ENCODE measurements around the gene PPP1R16B. TPM values are rescaled to one million over a fixed set of nuclear protein-coding genes. Genes with fewer than 3 reads are reported as not detected.

PPP1R16B gene
- total and polyA plus RNA-seq, 11 donors: 1.9 to 12.2 (median 6.9) TPM

GRCh38 chr20:38878866-38879265 is 73.4 kb downstream of the PPP1R16B start:
- no peak overlapping the region for H3K27ac ChIP-seq
- ATAC-seq (no peak), DNase-seq (no peak)
- TF ChIP-seq POLR2A (IDR thresholded peaks at IDR 0.05) (no peak), CTCF (IDR thresholded peaks at IDR 0.05) (no peak)
- intact Hi-C loops (cut with DNase I): loop anchor here in 4 of 10 donors (5.0 to 10.0 kb wide), 5 partner anchors 52 to 82 kb away; partner anchors contain the start of gene PPP1R16B (in 2 of the 4)
- 28 to 33% (median 30%) methylated on average over 9 of the region's 9 CpGs for WGBS, 4 donors
- H3K27me3 ChIP-seq: peaks cover 0 to 44% (median 0%) of the 10 kb centered on the region in 9 donors
- no peaks in the 10 kb centered on the region for H3K36me3 ChIP-seq
- H3K9me3 ChIP-seq: no peaks in the 10 kb centered on the region
- peaks cover 0 to 59% (median 28%) of the 10 kb centered on the region in 12 donors for H3K4me1 ChIP-seq
- H3K4me3 ChIP-seq: no peak overlapping the region

- peaks cover 0 to 37% (median 0%) of the 10 kb centered on the region in 9 donors for H3K27me3 ChIP-seq
- H3K4me3 ChIP-seq: no peak overlapping the region
- DNase-seq (no peak), ATAC-seq (no peak)
- no peak overlapping the region for H3K27ac ChIP-seq
- H3K4me1 ChIP-seq: peaks cover 0 to 43% (median 12%) of the 10 kb centered on the region in 12 donors
- TF ChIP-seq CTCF (IDR thresholded peaks at IDR 0.05) (no peak), POLR2A (IDR thresholded peaks at IDR 0.05) (no peak)
- intact Hi-C loops (cut with DNase I): loop anchor here in 1 of 10 donors (10.0 kb wide), 1 partner anchor 76 kb away; the partner anchor contains the start of gene PPP1R16B
- H3K9me3 ChIP-seq: no peaks in the 10 kb centered on the region
- no peaks in the 10 kb centered on the region for H3K36me3 ChIP-seq
- 62 to 70% (median 66%) methylated on average over 13 to 14 of the region's 14 CpGs for WGBS, 4 donors
Measured at GRCh38 chr20:38880952-38881735, 75.6 kb downstream of the PPP1R16B start.

- Histone ChIP-seq H3K27ac (no peak overlapping the region), H3K4me1 (peaks cover 0 to 38% (median 9%) of the 10 kb centered on the region in 12 donors), H3K9me3 (no peaks in the 10 kb centered on the region), H3K4me3 (no peak overlapping the region), H3K27me3 (peaks cover 0 to 40% (median 0%) of the 10 kb centered on the region in 9 donors), H3K36me3 (no peaks in the 10 kb centered on the region)
- TF ChIP-seq POLR2A (IDR thresholded peaks at IDR 0.05): no peak
- intact Hi-C loops (cut with DNase I): loop anchor here in 1 of 10 donors (10.0 kb wide), 1 partner anchor 77 kb away; the partner anchor contains the start of gene PPP1R16B
- ATAC-seq: no peak
- DNase-seq: no peak
- 92 to 97% (median 93%) methylated on average over 4 of the region's 4 CpGs for WGBS, 4 donors
Measured at GRCh38 chr20:38881806-38882440, 76.4 kb downstream of the PPP1R16B start.

GRCh38 chr20:38882600-38882999 is 77.1 kb downstream of the PPP1R16B start:
- intact Hi-C loops (cut with DNase I): loop anchor here in 1 of 10 donors (10.0 kb wide), 1 partner anchor 78 kb away; the partner anchor contains the start of gene PPP1R16B
- H3K27me3 ChIP-seq: peaks cover 0 to 40% (median 0%) of the 10 kb centered on the region in 9 donors
- TF ChIP-seq CTCF (IDR thresholded peaks at IDR 0.05) (no peak), POLR2A (IDR thresholded peaks at IDR 0.05) (no peak)
- ATAC-seq (no peak), DNase-seq (no peak)
- no peaks in the 10 kb centered on the region for H3K9me3 ChIP-seq
- H3K27ac ChIP-seq: no peak overlapping the region
- no peaks in the 10 kb centered on the region for H3K36me3 ChIP-seq
- peaks cover 0 to 31% (median 9%) of the 10 kb centered on the region in 12 donors for H3K4me1 ChIP-seq
- 71 to 83% (median 78%) methylated on average over 2 of the region's 2 CpGs for whole genome bisulfite sequencing, 4 donors
- no peak overlapping the region for H3K4me3 ChIP-seq

Data from heart left ventricle (tissue), 16 donors.